ENCODE measurements around the gene METTL25B. TPM values are rescaled to one million over a fixed set of nuclear protein-coding genes. Genes with fewer than 3 reads are reported as not detected.

The METTL25B gene
- total RNA-seq, 4 donors from 2014 or later, result 9.7 to 44.9 (median 17.6) TPM

GRCh38 chr1:156705321-156705917 is 22.9 kb upstream of the METTL25B start, which contains the start of gene CRABP2:
CRABP2 (minus strand) TSS chr1:156705583; CDS start chr1:156705446, 137 bp downstream.
- 0% methylated on average over 1 to 7 of the region's 42 CpGs for WGBS, 2 donors
- Histone ChIP-seq H3K27me3 (peaks cover 0 to 51% (median 0%) of the 10 kb centered on the region in 4 donors), H3K4me1 (peaks cover 67 to 100% (median 69%) of the 10 kb centered on the region in 3 donors)

GRCh38 chr1:156705918-156706656 is 22.2 kb upstream of the METTL25B start:
- peak overlapping the region; percentile 37 to 67 (median 54) for H3K4me3 ChIP-seq
- TF ChIP-seq POLR2A (IDR thresholded peaks at IDR 0.05) (no peak), CTCF (IDR thresholded peaks at IDR 0.05) (peak; percentile 69 to 91 (median 81))
- peaks cover 74 to 100% (median 76%) of the 10 kb centered on the region in 3 donors for H3K4me1 ChIP-seq
- WGBS, 2 donors, result 0% methylated on average over 14 to 21 of the region's 45 CpGs
- H3K36me3 ChIP-seq, result peaks cover 0 to 4% (median 0%) of the 10 kb centered on the region in 3 donors
- H3K27me3 ChIP-seq, result peaks cover 0 to 45% (median 0%) of the 10 kb centered on the region in 4 donors
- DNase-seq, result no peak
- intact Hi-C loops (cut with DNase I), result no loop called here
- peak overlapping the region; percentile 53 to 84 (median 79) for H3K27ac ChIP-seq
- H3K9me3 ChIP-seq, result no peaks in the 10 kb centered on the region

More at GRCh38 chr1:156705321-156705917, 22.9 kb upstream of the METTL25B start, which contains the start of gene CRABP2:
- no peak for DNase-seq
- intact Hi-C loops (cut with DNase I), result no loop called here
- H3K9me3 ChIP-seq, result no peaks in the 10 kb centered on the region
- peak within 1 kb of the TSS; percentile 37 to 67 (median 54) for H3K4me3 ChIP-seq
- H3K36me3 ChIP-seq, result peaks cover 0 to 11% (median 0%) of the 10 kb centered on the region in 3 donors
- TF ChIP-seq CTCF (IDR thresholded peaks at IDR 0.05) (no peak), POLR2A (IDR thresholded peaks at IDR 0.05) (no peak)
- peak within 1 kb of the TSS; percentile 53 to 84 (median 79) for H3K27ac ChIP-seq

GRCh38 chr1:156706657-156707416 is 21.4 kb upstream of the METTL25B start:
- TF ChIP-seq POLR2A (IDR thresholded peaks at IDR 0.05), result no peak
- no peak for TF ChIP-seq CTCF (IDR thresholded peaks at IDR 0.05)
- Histone ChIP-seq H3K27me3 (peaks cover 0 to 37% (median 0%) of the 10 kb centered on the region in 4 donors), H3K4me1 (peaks cover 79 to 100% (median 83%) of the 10 kb centered on the region in 3 donors), H3K9me3 (no peaks in the 10 kb centered on the region), H3K36me3 (no peaks in the 10 kb centered on the region), H3K27ac (peak overlapping the region; percentile 53 to 84 (median 79)), H3K4me3 (peak overlapping the region; percentile 37 to 67 (median 54))
- no peak for DNase-seq
- WGBS, 2 donors, result 10 to 20% methylated on average over 7 to 19 of the region's 29 CpGs
- intact Hi-C loops (cut with DNase I), result no loop called here

GRCh38 chr1:156707417-156708217 is 20.7 kb upstream of the METTL25B start:
- Histone ChIP-seq H3K4me1 (peaks cover 84 to 100% (median 87%) of the 10 kb centered on the region in 3 donors), H3K27me3 (peaks cover 0 to 30% (median 0%) of the 10 kb centered on the region in 4 donors), H3K27ac (peak overlapping the region; percentile 21 to 84 (median 79)), H3K4me3 (no peak overlapping the region), H3K9me3 (no peaks in the 10 kb centered on the region), H3K36me3 (no peaks in the 10 kb centered on the region)
- TF ChIP-seq POLR2A (IDR thresholded peaks at IDR 0.05) (no peak), CTCF (IDR thresholded peaks at IDR 0.05) (no peak)
- WGBS, 2 donors, result 38 to 45% methylated on average over 3 to 4 of the region's 8 CpGs
- intact Hi-C loops (cut with DNase I), result no loop called here
- no peak for DNase-seq
